IPS DF 6.9 (cell line): ENCODE measurements around the gene ATXN3L.

Experiments used
- DNase-seq: peaks from one replicate; pipeline ENCODE4 v3.0.0-alpha.2; 2013; ENCODE audit warnings: low read depth, low spot score
- H3K27ac ChIP-seq: one replicate; pipeline ENCODE4 v1.5.1; 2013; ENCODE audit warnings: low read length, control low read depth
- H3K27me3 ChIP-seq: 2 replicates; pipeline ENCODE4 v1.6.1; 2013; ENCODE audit warnings: mild to moderate bottlenecking, low read length; ENCODE audit not compliant: control insufficient read depth, insufficient read depth
- H3K36me3 ChIP-seq: 2 replicates; pipeline ENCODE4 v1.6.1; 2013; ENCODE audit warnings: low read length; ENCODE audit not compliant: control insufficient read depth, insufficient read depth
- H3K4me1 ChIP-seq: 2 replicates; pipeline ENCODE4 v1.6.1; 2013; ENCODE audit warnings: low read length; ENCODE audit not compliant: control insufficient read depth, insufficient read depth
- H3K4me3 ChIP-seq: 2 replicates; pipeline ENCODE4 v1.5.1; 2013; ENCODE audit warnings: mild to moderate bottlenecking, low read length
- H3K9me3 ChIP-seq: 2 replicates; pipeline ENCODE4 v1.6.1; 2013; ENCODE audit warnings: low read length, inconsistent platforms; ENCODE audit not compliant: control insufficient read depth, insufficient read depth
- WGBS: extraction: QIAGEN DNeasy Blood & Tissue Kit; methylation state at CpG from one replicate; pipeline ENCODE4 v1.1.7; 2013; ENCODE audit warnings: mixed read lengths, missing lambda C conversion rate; ENCODE audit not compliant: insufficient read length, insufficient coverage; 5-methylcytosine and 5-hydroxymethylcytosine counted together

Gene ATXN3L

GRCh38 chrX:13341491-13342101 lies 21.7 kb upstream of the ATXN3L start:
- no peak overlapping the region for H3K4me3 ChIP-seq
- DNase-seq, result no peak
- H3K9me3 ChIP-seq, result no peaks in the 10 kb centered on the region
- H3K4me1 ChIP-seq, result no peaks in the 10 kb centered on the region
- no CpG with 5 or more reads among the region's 3 CpGs for WGBS
- no peaks in the 10 kb centered on the region for H3K27me3 ChIP-seq
- H3K36me3 ChIP-seq, result no peaks in the 10 kb centered on the region
- no peak overlapping the region for H3K27ac ChIP-seq

- no peak overlapping the region for H3K27ac ChIP-seq
- no peaks in the 10 kb centered on the region for H3K36me3 ChIP-seq
- DNase-seq, result no peak
- WGBS, result no CpG with 5 or more reads among the region's 10 CpGs
- no peaks in the 10 kb centered on the region for H3K27me3 ChIP-seq
- H3K4me3 ChIP-seq, result no peak overlapping the region
- no peaks in the 10 kb centered on the region for H3K9me3 ChIP-seq
- H3K4me1 ChIP-seq, result no peaks in the 10 kb centered on the region
These were observed 20.4 kb upstream of the ATXN3L start for GRCh38 chrX:13340182-13340791.

DNA sequence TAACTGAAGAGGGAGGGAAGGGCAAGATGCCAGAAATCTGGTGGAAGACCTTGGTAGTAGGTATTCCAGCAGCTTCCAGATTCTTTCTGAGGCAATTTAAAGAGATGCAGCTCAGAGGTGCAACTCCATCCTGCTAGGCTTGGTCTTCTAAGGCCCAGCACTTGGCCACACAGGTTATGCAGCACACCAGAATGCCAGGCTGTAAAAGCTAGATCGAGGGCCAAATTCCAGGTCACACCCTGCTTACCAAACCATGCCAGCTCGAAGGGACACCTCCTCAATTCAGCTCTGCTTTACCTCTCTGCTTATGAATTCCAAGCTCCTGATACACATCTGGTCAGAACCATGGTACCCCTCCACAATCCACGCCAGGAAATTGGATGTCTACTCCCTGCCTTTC lies 19.8 kb upstream of the ATXN3L start:
- no CpG with 5 or more reads among the region's 3 CpGs for WGBS
- no peak overlapping the region for H3K4me3 ChIP-seq
- H3K27ac ChIP-seq, result no peak overlapping the region
- no peaks in the 10 kb centered on the region for H3K27me3 ChIP-seq
- no peak for DNase-seq
- no peaks in the 10 kb centered on the region for H3K9me3 ChIP-seq
- H3K4me1 ChIP-seq, result no peaks in the 10 kb centered on the region
- H3K36me3 ChIP-seq, result no peaks in the 10 kb centered on the region

- H3K4me1 ChIP-seq, result no peaks in the 10 kb centered on the region
- H3K27me3 ChIP-seq, result no peaks in the 10 kb centered on the region
- no peak for DNase-seq
- H3K9me3 ChIP-seq, result no peaks in the 10 kb centered on the region
- no peaks in the 10 kb centered on the region for H3K36me3 ChIP-seq
- H3K4me3 ChIP-seq, result no peak overlapping the region
- no CpG with 5 or more reads among the region's 3 CpGs for WGBS
- H3K27ac ChIP-seq, result no peak overlapping the region
These were observed 19.2 kb upstream of the ATXN3L start for GRCh38 chrX:13338996-13339515.

- H3K27ac ChIP-seq, result no peak overlapping the region
- H3K4me1 ChIP-seq, result no peaks in the 10 kb centered on the region
- H3K4me3 ChIP-seq, result no peak overlapping the region
- H3K27me3 ChIP-seq, result no peaks in the 10 kb centered on the region
- WGBS, result no CpG with 5 or more reads among the region's 6 CpGs
- H3K9me3 ChIP-seq, result no peaks in the 10 kb centered on the region
- no peaks in the 10 kb centered on the region for H3K36me3 ChIP-seq
- no peak for DNase-seq
These were observed 14.6 kb upstream of the ATXN3L start for GRCh38 chrX:13334491-13334890.

DNA sequence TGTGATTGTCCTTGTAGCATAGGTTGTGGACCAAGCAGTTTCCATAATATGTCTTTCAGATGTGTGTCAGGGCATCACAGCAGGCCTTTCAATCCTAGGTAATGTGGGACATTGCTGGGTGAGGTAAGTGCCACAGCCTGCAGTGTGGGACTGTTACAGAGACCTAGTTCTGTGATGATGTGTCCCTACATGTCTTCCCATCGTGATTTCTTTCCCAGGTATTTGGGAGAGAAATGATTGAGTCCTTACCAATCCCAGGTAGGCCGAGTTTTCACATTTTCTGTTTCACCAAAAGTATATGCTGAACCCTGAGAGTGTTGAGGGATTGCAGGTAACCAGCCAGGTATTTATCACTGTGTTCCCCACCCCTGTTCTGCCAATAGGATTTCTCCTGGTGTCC lies 10.6 kb upstream of the ATXN3L start:
- Histone ChIP-seq H3K27me3 (no peaks in the 10 kb centered on the region), H3K9me3 (no peaks in the 10 kb centered on the region), H3K4me3 (no peak overlapping the region), H3K27ac (no peak overlapping the region), H3K36me3 (no peaks in the 10 kb centered on the region), H3K4me1 (no peaks in the 10 kb centered on the region)
- no CpG with 5 or more reads among the region's 2 CpGs for WGBS
- DNase-seq, result no peak

DNA sequence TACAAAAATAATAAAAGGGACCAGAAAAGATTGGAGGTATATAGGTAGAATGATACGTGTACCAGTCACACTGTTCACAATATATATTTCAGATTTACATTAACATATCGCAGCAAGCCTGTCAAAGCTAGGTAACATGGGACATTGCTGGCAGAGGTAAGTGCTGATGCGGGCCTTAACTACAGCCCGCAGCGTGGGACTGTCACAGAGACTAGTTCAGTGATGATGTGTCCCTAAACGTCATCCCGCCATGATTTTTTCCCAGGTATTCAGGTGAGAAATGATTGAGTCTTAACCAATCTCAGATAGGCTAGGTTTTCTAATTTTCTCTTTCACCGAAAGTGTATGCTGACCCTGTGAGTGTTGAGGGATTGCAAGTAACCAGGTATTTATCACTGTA lies 7.8 kb upstream of the ATXN3L start:
- H3K36me3 ChIP-seq, result no peaks in the 10 kb centered on the region
- no peaks in the 10 kb centered on the region for H3K9me3 ChIP-seq
- no peak overlapping the region for H3K27ac ChIP-seq
- H3K4me3 ChIP-seq, result no peak overlapping the region
- no peaks in the 10 kb centered on the region for H3K4me1 ChIP-seq
- WGBS, result no CpG with 5 or more reads among the region's 8 CpGs
- DNase-seq, result no peak
- no peaks in the 10 kb centered on the region for H3K27me3 ChIP-seq

DNA sequence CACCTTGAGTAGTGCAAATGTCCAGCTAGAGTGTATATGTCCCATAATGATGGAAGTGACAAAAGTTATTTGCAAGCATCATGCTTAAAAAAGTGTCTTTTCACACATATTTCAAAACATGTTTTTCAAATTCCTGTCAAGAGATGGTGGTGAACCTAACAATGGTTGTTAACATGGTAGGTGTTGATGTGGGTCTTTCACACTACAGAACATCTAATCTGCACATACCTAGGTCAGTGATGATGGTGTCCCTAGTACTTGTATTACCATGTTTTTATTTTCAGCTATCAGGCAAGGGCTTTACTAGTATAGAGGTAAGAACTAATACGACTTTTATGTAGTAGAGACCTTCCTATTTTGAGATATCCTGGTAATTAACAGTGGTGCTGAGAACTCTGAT lies 3.4 kb upstream of the ATXN3L start:
- Histone ChIP-seq H3K27me3 (no peaks in the 10 kb centered on the region), H3K36me3 (no peaks in the 10 kb centered on the region), H3K4me3 (no peak overlapping the region), H3K4me1 (no peaks in the 10 kb centered on the region), H3K27ac (no peak overlapping the region), H3K9me3 (no peaks in the 10 kb centered on the region)
- no peak for DNase-seq
- WGBS, result no CpG with 5 or more reads among the region's 1 CpG

GRCh38 chrX:13317366-13317765 lies 2.5 kb downstream of the ATXN3L start:
- WGBS, result no CpG with 5 or more reads among the region's 6 CpGs
- Histone ChIP-seq H3K4me3 (no peak overlapping the region), H3K27ac (no peak overlapping the region), H3K36me3 (no peaks in the 10 kb centered on the region), H3K9me3 (no peaks in the 10 kb centered on the region), H3K4me1 (no peaks in the 10 kb centered on the region), H3K27me3 (no peaks in the 10 kb centered on the region)
- no peak for DNase-seq

- Histone ChIP-seq H3K9me3 (no peaks in the 10 kb centered on the region), H3K36me3 (no peaks in the 10 kb centered on the region), H3K4me1 (no peaks in the 10 kb centered on the region), H3K27ac (no peak overlapping the region), H3K4me3 (no peak overlapping the region), H3K27me3 (no peaks in the 10 kb centered on the region)
- no peak for DNase-seq
- WGBS, result no CpG with 5 or more reads among the region's 6 CpGs
These were observed 8.3 kb downstream of the ATXN3L start for GRCh38 chrX:13311560-13311959.

- Histone ChIP-seq H3K4me1 (no peaks in the 10 kb centered on the region), H3K4me3 (no peak overlapping the region), H3K27me3 (no peaks in the 10 kb centered on the region), H3K9me3 (no peaks in the 10 kb centered on the region), H3K27ac (no peak overlapping the region), H3K36me3 (no peaks in the 10 kb centered on the region)
- DNase-seq, result no peak
- no CpG with 5 or more reads among the region's 3 CpGs for WGBS
These were observed 10.2 kb downstream of the ATXN3L start for GRCh38 chrX:13309631-13310030.
